HepG2 (cell line): ENCODE measurements around the gene SHROOM1. TPM values are rescaled to one million over a fixed set of nuclear protein-coding genes. Genes with fewer than 3 reads are reported as not detected.

Source experiments
- ATAD3A ChIP-seq: sonication (generic); formaldehyde crosslinking; IDR thresholded peaks from 2 replicates; pipeline ENCODE4 v1.4.0; 2020; ENCODE audit warnings: missing genetic modification reagents
- CEBPB ChIP-seq: IDR thresholded peaks from 2 replicates; pipeline ENCODE4 v1.6.1; 2011; ENCODE audit warnings: low read depth, low read length, improper control_type of control experiment, borderline replicate concordance
- DDIT3 ChIP-seq: sonication (generic); formaldehyde crosslinking; IDR thresholded peaks from 2 replicates; pipeline ENCODE4 v1.4.0; 2020; ENCODE audit warnings: mild to moderate bottlenecking, missing genetic modification reagents
- GATA4 ChIP-seq: sonication (generic); IDR thresholded peaks from 2 replicates; pipeline ENCODE4 v1.6.1; 2016; ENCODE audit warnings: antibody characterized with exemption, low read depth, borderline replicate concordance
- GTF3A ChIP-seq: sonication (generic); formaldehyde crosslinking; conservative IDR thresholded peaks from 2 replicates; pipeline ENCODE4 v1.4.0; 2020; ENCODE audit warnings: mild to moderate bottlenecking, missing genetic modification reagents
- HES4 ChIP-seq: sonication (generic); formaldehyde crosslinking; IDR thresholded peaks from 2 replicates; pipeline ENCODE4 v1.9.0; 2021; ENCODE audit warnings: mild to moderate bottlenecking, missing genetic modification reagents, borderline replicate concordance
- HIC2 ChIP-seq: sonication (generic); formaldehyde crosslinking; IDR thresholded peaks from 2 replicates; pipeline ENCODE4 v1.9.0; 2022; ENCODE audit warnings: low read depth, missing genetic modification reagents
- HNRNPUL1 ChIP-seq: fragments of 200-400 bp; formaldehyde crosslinking; IDR thresholded peaks from 2 replicates; pipeline ENCODE4 v1.6.1; 2017; ENCODE audit warnings: low read depth, mild to moderate bottlenecking, low read length, moderate library complexity
- KDM3A ChIP-seq: IDR thresholded peaks from 2 replicates; pipeline ENCODE4 v1.6.1; 2018; ENCODE audit warnings: low read depth, missing compliant biosample characterization
- KLF6 ChIP-seq: IDR thresholded peaks from 2 replicates; pipeline ENCODE4 v1.8.0; 2016; ENCODE audit warnings: missing biosample characterization, missing genetic modification reagents
- MAZ ChIP-seq, 2 experiments: sonication (generic) in 1 of 2; formaldehyde crosslinking in 1 of 2; IDR thresholded peaks; 2 replicates each; pipeline versions ENCODE4 v1.5.0 to v1.6.1; 2012 to 2020; ENCODE audit warnings: low read depth in 2 of 2, mild to moderate bottlenecking in 2 of 2, borderline replicate concordance in 1 of 2, improper control_type of control experiment in 1 of 2, low read length in 1 of 2, missing genetic modification reagents in 1 of 2, moderate library complexity in 1 of 2
- RORA ChIP-seq: sonication (generic); formaldehyde crosslinking; IDR thresholded peaks from 2 replicates; pipeline ENCODE4 v1.5.0; 2020; ENCODE audit warnings: mild to moderate bottlenecking, missing genetic modification reagents, moderate library complexity
- ZFP90 ChIP-seq: sonication (generic); formaldehyde crosslinking; IDR thresholded peaks from 2 replicates; pipeline ENCODE4 v1.8.0; 2022; ENCODE audit warnings: missing genetic modification reagents, mild to moderate bottlenecking, inconsistent platforms, borderline replicate concordance
- ZNF318 ChIP-seq: sonication (generic); formaldehyde crosslinking; IDR thresholded peaks from 2 replicates; pipeline ENCODE4 v1.4.0; 2020; ENCODE audit warnings: mild to moderate bottlenecking, missing genetic modification reagents
- ZNF607 ChIP-seq: sonication (generic); formaldehyde crosslinking; IDR thresholded peaks from 2 replicates; pipeline ENCODE4 v1.5.1; 2020; ENCODE audit warnings: missing genetic modification reagents, mild to moderate bottlenecking, borderline replicate concordance
- ZNF670 ChIP-seq: sonication (generic); formaldehyde crosslinking; IDR thresholded peaks from 2 replicates; pipeline ENCODE4 v1.8.0; 2022; ENCODE audit warnings: mild to moderate bottlenecking, missing genetic modification reagents, borderline replicate concordance
- ZNF776 ChIP-seq: sonication (generic); formaldehyde crosslinking; IDR thresholded peaks from 2 replicates; pipeline ENCODE4 v1.4.0; 2020; ENCODE audit warnings: mild to moderate bottlenecking, missing genetic modification reagents
- ZNF878 ChIP-seq: sonication (generic); formaldehyde crosslinking; IDR thresholded peaks from 2 replicates; pipeline ENCODE4 v1.8.1; 2023; ENCODE audit warnings: mild to moderate bottlenecking, missing genetic modification reagents, moderate library complexity
- polyA plus RNA-seq, 8 experiments: library from polyadenylated mRNA; depleted of rRNA in 3 of 8; stranded (reverse) in 7 of 8; unstranded in 1 of 8; fragments of >200 nt; fragmentation: Illumina TruSeq in 4 of 8; extraction: Trizol in 4 of 8; gene quantifications; 2 replicates each; pipeline versions ENCODE4 v1.2.1 to v1.2.3, GENCODE V29; 2011 to 2016; ENCODE audit warnings: low read depth in 4 of 8, missing spikeins in 1 of 8, mixed read lengths in 1 of 8; ENCODE audit not compliant: insufficient read depth in 1 of 8
- total RNA-seq, 5 experiments: library from RNA; depleted of rRNA; stranded (reverse); fragments of >200 nt; fragmentation: Illumina TruSeq; extraction: Trizol; gene quantifications; 2 replicates each; pipeline ENCODE4 v1.2.3, GENCODE V29; 2016; ENCODE audit warnings: low read depth in 1 of 5

SHROOM1 gene
- total and polyA plus RNA-seq, 2 of the 13 experiments (the other 11 are each of a cell fraction or from before 2014, with no cell fraction given), result 18.2 to 25.7 TPM

- no peak; the same call in 1 of the 2 replicates for TF ChIP-seq MAZ (IDR thresholded peaks at IDR 0.05; ENCODE audit: borderline replicate concordance, low read depth, low read length)
- no peak for TF ChIP-seq MAZ (CRISPR knock-in tag; IDR thresholded peaks at IDR 0.05; ENCODE audit: low read depth)
- TF ChIP-seq ZFP90 (CRISPR knock-in tag), result peak; percentile 58; the same call in 1 of the 2 replicates
- no peak for TF ChIP-seq ZNF776
- 0 out of 2 replicates have a peak, but pooled peaks have one; percentile 60 for TF ChIP-seq KLF6 (CRISPR knock-in tag)
- no peak; the same call in 1 of the 2 replicates for TF ChIP-seq RORA (CRISPR knock-in tag)
- TF ChIP-seq ZNF670, result no peak
- no peak for TF ChIP-seq ATAD3A (CRISPR knock-in tag)
- no peak for TF ChIP-seq GATA4
- TF ChIP-seq KDM3A (CRISPR knock-in tag), result peak; percentile 63; the same call in 1 of the 2 replicates
- TF ChIP-seq ZNF607 (CRISPR knock-in tag), result no peak; the same call in none of the 2 replicates
- no peak for TF ChIP-seq CEBPB
- TF ChIP-seq ZNF318 (CRISPR knock-in tag), result no peak
- TF ChIP-seq ZNF878 (CRISPR knock-in tag), result 0 out of 2 replicates have a peak, but pooled peaks have one; percentile 28
- peak; percentile 55; the same call in 1 of the 2 replicates for TF ChIP-seq HES4 (CRISPR knock-in tag)
- no peak for TF ChIP-seq HIC2 (CRISPR knock-in tag)
- no peak for TF ChIP-seq DDIT3 (CRISPR knock-in tag)
- no peak for TF ChIP-seq GTF3A
- TF ChIP-seq HNRNPUL1, result no peak
These were observed 558 bp downstream of the SHROOM1 start (continued) for GRCh38 chr5:132829742-132830435.
